ENCODE measurements around the gene TBC1D12.

The TBC1D12 gene

GRCh38 chr10:94583124-94583523, 180.8 kb downstream of the TBC1D12 start:
- Histone ChIP-seq H3K9me3 (ENCODE audit: severe bottlenecking) (no peaks in the 10 kb centered on the region), H3K4me3 (ENCODE audit: severe bottlenecking) (no peak overlapping the region), H3K4me1 (ENCODE audit: insufficient read depth, poor library complexity, severe bottlenecking) (peaks cover 2% of the 10 kb centered on the region), H3K27ac (ENCODE audit: poor library complexity, severe bottlenecking) (no peak overlapping the region), H3K27me3 (ENCODE audit: insufficient read depth, poor library complexity, severe bottlenecking) (no peaks in the 10 kb centered on the region), H3K36me3 (ENCODE audit: low read depth) (peaks cover 78% of the 10 kb centered on the region)
- ATAC-seq (ENCODE audit: low read depth) (no peak), DNase-seq (ENCODE audit: low spot score) (no peak)
- no peak for TF ChIP-seq CTCF (IDR thresholded peaks at IDR 0.05; ENCODE audit: poor library complexity, severe bottlenecking)

Data from RWPE2 (cell line).